Uterus (tissue), 4 donors: ENCODE measurements around the gene TMEM217. TPM values are rescaled to one million over a fixed set of nuclear protein-coding genes. Genes with fewer than 3 reads are reported as not detected.

ENCODE experiments used
- DNase-seq, 2 donors: peaks; one replicate each; pipeline ENCODE4 v3.0.0-alpha.2; 2019 to 2020
- H3K27ac ChIP-seq, 2 donors: fragments of 200-600 bp; sonication (generic); 1 replicate in 1 of 2; 2 replicates in 1 of 2; pipeline ENCODE4 v1.5.1; 2016 to 2018
- H3K27me3 ChIP-seq, 2 donors: fragments of 200-600 bp; sonication (generic); one replicate each; pipeline ENCODE4 v1.5.1; 2018 to 2019; ENCODE audit warnings: control low read depth in 1 of 2
- H3K36me3 ChIP-seq, 2 donors: fragments of 200-600 bp; sonication (generic); one replicate each; pipeline ENCODE4 v1.5.1; 2019; ENCODE audit warnings: control low read depth in 1 of 2
- H3K4me1 ChIP-seq, 2 donors: fragments of 200-600 bp; sonication (generic); one replicate each; pipeline ENCODE4 v1.5.1; 2018 to 2019; ENCODE audit warnings: control low read depth in 1 of 2
- H3K4me3 ChIP-seq, 2 donors: fragments of 200-600 bp; sonication (generic); 1 replicate in 1 of 2; 2 replicates in 1 of 2; pipeline ENCODE4 v1.5.1; 2018 to 2019; ENCODE audit warnings: mild to moderate bottlenecking in 1 of 2
- H3K9me3 ChIP-seq, 2 donors: fragments of 200-600 bp; sonication (generic); one replicate each; pipeline ENCODE4 v1.5.1; 2019; ENCODE audit warnings: control low read depth in 1 of 2
- CTCF ChIP-seq, 4 experiments: fragments of 200-600 bp in 2 of 4; fragments of 450-650 bp in 2 of 4; sonication (generic) in 2 of 4; IDR thresholded peaks; one replicate each; pipeline ENCODE4 v1.5.1; 2016 to 2019; ENCODE audit warnings: antibody characterized with exemption in 4 of 4, mild to moderate bottlenecking in 2 of 4, moderate library complexity in 1 of 4
- POLR2A ChIP-seq, 2 donors: fragments of 450-650 bp; IDR thresholded peaks; one replicate each; pipeline ENCODE4 v1.6.1; 2016; ENCODE audit warnings: antibody characterized with exemption in 2 of 2, mild to moderate bottlenecking in 1 of 2, moderate library complexity in 1 of 2
- intact Hi-C: fragments of 100-400 bp; cut with DNase I; formaldehyde crosslinking; loops from one replicate; pipeline ENCODE4 v1.15.1; 2023; ENCODE audit warnings: low total_unique reads
- total RNA-seq, 4 donors: library from RNA; depleted of rRNA in 3 of 4; stranded (reverse); fragments of >200 nt in 3 of 4; gene quantifications; one replicate each; pipeline versions ENCODE4 v1.1.0 to v1.2.4, GENCODE V29; 2014 to 2023
- donor health status: DM: yes; HTN: yes; CAD: no.

Gene TMEM217
- total RNA-seq, 4 donors from 2014 or later, result 0.21 to 1.6 TPM; not detected in 2

- Histone ChIP-seq H3K4me3 (no peak overlapping the region), H3K27me3 (no peaks in the 10 kb centered on the region), H3K4me1 (no peaks in the 10 kb centered on the region), H3K9me3 (no peaks in the 10 kb centered on the region), H3K36me3 (no peaks in the 10 kb centered on the region), H3K27ac (no peak overlapping the region)
- TF ChIP-seq CTCF (IDR thresholded peaks at IDR 0.05), result no peak
- no peak for TF ChIP-seq POLR2A (IDR thresholded peaks at IDR 0.05)
- no peak for DNase-seq
- intact Hi-C loops, result no loop called here
These were observed 15.1 kb upstream of the TMEM217 start for GRCh38 chr6:37272834-37273566.

- DNase-seq, result no peak
- H3K4me3 ChIP-seq, result no peak overlapping the region
- no peak overlapping the region for H3K27ac ChIP-seq
- no peak for TF ChIP-seq POLR2A (IDR thresholded peaks at IDR 0.05)
- TF ChIP-seq CTCF (IDR thresholded peaks at IDR 0.05), result no peak
- no peaks in the 10 kb centered on the region for H3K4me1 ChIP-seq
- intact Hi-C loops, result no loop called here
- no peaks in the 10 kb centered on the region for H3K27me3 ChIP-seq
- H3K36me3 ChIP-seq, result no peaks in the 10 kb centered on the region
- H3K9me3 ChIP-seq, result no peaks in the 10 kb centered on the region
These were observed 11.2 kb upstream of the TMEM217 start for GRCh38 chr6:37269105-37269504.

- H3K27ac ChIP-seq, result no peak overlapping the region
- H3K27me3 ChIP-seq, result no peaks in the 10 kb centered on the region
- no peak overlapping the region for H3K4me3 ChIP-seq
- no peaks in the 10 kb centered on the region for H3K4me1 ChIP-seq
- H3K36me3 ChIP-seq, result no peaks in the 10 kb centered on the region
- intact Hi-C loops, result no loop called here
- TF ChIP-seq CTCF (IDR thresholded peaks at IDR 0.05) (no peak), POLR2A (IDR thresholded peaks at IDR 0.05) (no peak)
- DNase-seq, result no peak
- no peaks in the 10 kb centered on the region for H3K9me3 ChIP-seq
These were observed 7.9 kb upstream of the TMEM217 start for GRCh38 chr6:37265860-37266259.

GRCh38 chr6:37265001-37265400, 7.1 kb upstream of the TMEM217 start:
- DNase-seq, result no peak
- no peak overlapping the region for H3K27ac ChIP-seq
- intact Hi-C loops, result no loop called here
- H3K4me3 ChIP-seq, result no peak overlapping the region
- no peaks in the 10 kb centered on the region for H3K9me3 ChIP-seq
- H3K4me1 ChIP-seq, result no peaks in the 10 kb centered on the region
- H3K36me3 ChIP-seq, result no peaks in the 10 kb centered on the region
- no peaks in the 10 kb centered on the region for H3K27me3 ChIP-seq
- TF ChIP-seq POLR2A (IDR thresholded peaks at IDR 0.05), result no peak
- TF ChIP-seq CTCF (IDR thresholded peaks at IDR 0.05), result no peak

GRCh38 chr6:37262446-37263026, 4.6 kb upstream of the TMEM217 start:
- no peaks in the 10 kb centered on the region for H3K4me1 ChIP-seq
- DNase-seq, result no peak
- no peaks in the 10 kb centered on the region for H3K9me3 ChIP-seq
- intact Hi-C loops, result no loop called here
- H3K27me3 ChIP-seq, result no peaks in the 10 kb centered on the region
- no peak overlapping the region for H3K4me3 ChIP-seq
- TF ChIP-seq POLR2A (IDR thresholded peaks at IDR 0.05) (no peak), CTCF (IDR thresholded peaks at IDR 0.05) (no peak)
- H3K27ac ChIP-seq, result no peak overlapping the region
- no peaks in the 10 kb centered on the region for H3K36me3 ChIP-seq
